C1 segment of cervical spinal cord (tissue), 14 donors: ENCODE results near the gene FRAS1.
"Not testable (repeated sequence)": the region's sequence is repeated elsewhere in the genome, so short reads cannot be mapped to it uniquely, and the experiment has no call there.

Source experiments
- DNase-seq, 14 donors: peaks; one replicate each; lab custom pipeline; 2025; lab: John Stamatoyannopoulos, UW

FRAS1 gene

GRCh38 chr4:78286281-78286680 is 229.2 kb downstream of the FRAS1 start:
- no peak for DNase-seq

- DNase-seq: no peak
Observed at GRCh38 chr4:78288327-78288726, 231.2 kb downstream of the FRAS1 start.

GRCh38 chr4:78291277-78291676 is 234.2 kb downstream of the FRAS1 start:
- DNase-seq: no peak

GRCh38 chr4:78292341-78292740 is 235.2 kb downstream of the FRAS1 start:
- no peak for DNase-seq

- no peak for DNase-seq
Observed at GRCh38 chr4:78292856-78293255, 235.7 kb downstream of the FRAS1 start.

- DNase-seq: no peak
Observed at GRCh38 chr4:78293348-78293747, 236.2 kb downstream of the FRAS1 start.

- no peak for DNase-seq
Observed at GRCh38 chr4:78293821-78294301, 236.7 kb downstream of the FRAS1 start.

- DNase-seq: no peak
Observed at GRCh38 chr4:78296261-78296660, 239.1 kb downstream of the FRAS1 start.

GRCh38 chr4:78297116-78297800 is 240.1 kb downstream of the FRAS1 start:
- no peak for DNase-seq

- no peak for DNase-seq
Observed at GRCh38 chr4:78298618-78299017, 241.5 kb downstream of the FRAS1 start.

GRCh38 chr4:78299565-78299972 is 242.4 kb downstream of the FRAS1 start:
- no peak for DNase-seq

- DNase-seq: not testable (repeated sequence)
Observed at GRCh38 chr4:78307263-78307662, 250.1 kb downstream of the FRAS1 start.

- DNase-seq: no peak
Observed at GRCh38 chr4:78308517-78308916, 251.4 kb downstream of the FRAS1 start.

GRCh38 chr4:78309352-78309751 is 252.2 kb downstream of the FRAS1 start:
- no peak for DNase-seq

GRCh38 chr4:78310007-78310739 is 253.1 kb downstream of the FRAS1 start:
- DNase-seq: no peak

GRCh38 chr4:78310740-78311115 is 253.6 kb downstream of the FRAS1 start:
- DNase-seq: no peak

- no peak for DNase-seq
Observed at GRCh38 chr4:78311306-78311705, 254.2 kb downstream of the FRAS1 start.

- no peak for DNase-seq
Observed at GRCh38 chr4:78312989-78313753, 256.0 kb downstream of the FRAS1 start.

GRCh38 chr4:78313754-78314120 is 256.6 kb downstream of the FRAS1 start:
- no peak for DNase-seq

- no peak for DNase-seq
Observed at GRCh38 chr4:78318126-78318525, 261.0 kb downstream of the FRAS1 start.

- DNase-seq: no peak
Observed at GRCh38 chr4:78320349-78320935, 263.3 kb downstream of the FRAS1 start.

GRCh38 chr4:78322032-78322431 is 264.9 kb downstream of the FRAS1 start:
- no peak for DNase-seq
